IPS DF 19.7 (cell line): ENCODE data around the gene ITPRID1.
"Not testable (repeated sequence)": the region's sequence is repeated elsewhere in the genome, so short reads cannot be mapped to it uniquely, and the experiment has no call there.

ENCODE experiments used
- DNase-seq: peaks from one replicate; pipeline ENCODE4 v3.0.0-alpha.2; 2013; ENCODE audit warnings: low read depth, low spot score

ITPRID1 gene

GRCh38 chr7:31516680-31517502 lies 3.0 kb downstream of the ITPRID1 start:
- DNase-seq, result no peak

- no peak for DNase-seq
Observed at GRCh38 chr7:31517513-31517912, 3.6 kb downstream of the ITPRID1 start.

GRCh38 chr7:31518766-31519165 lies 4.9 kb downstream of the ITPRID1 start:
- DNase-seq, result no peak

- no peak for DNase-seq
Observed at GRCh38 chr7:31521336-31522010, 7.6 kb downstream of the ITPRID1 start.

- DNase-seq, result no peak
Observed at GRCh38 chr7:31526864-31527263, 13.0 kb downstream of the ITPRID1 start.

GRCh38 chr7:31529103-31529502 lies 15.2 kb downstream of the ITPRID1 start:
- DNase-seq, result no peak

- not testable (repeated sequence) for DNase-seq
Observed at GRCh38 chr7:31540651-31541185, 26.8 kb downstream of the ITPRID1 start.

GRCh38 chr7:31545549-31545948 lies 31.7 kb downstream of the ITPRID1 start:
- no peak for DNase-seq

GRCh38 chr7:31549611-31550010 lies 35.7 kb downstream of the ITPRID1 start:
- no peak for DNase-seq

- DNase-seq, result no peak
Observed at GRCh38 chr7:31550432-31550831, 36.5 kb downstream of the ITPRID1 start.

- DNase-seq, result no peak
Observed at GRCh38 chr7:31553661-31554081, 39.8 kb downstream of the ITPRID1 start.

GRCh38 chr7:31562002-31562401 lies 48.1 kb downstream of the ITPRID1 start:
- no peak for DNase-seq

GRCh38 chr7:31563522-31563921 lies 49.6 kb downstream of the ITPRID1 start:
- DNase-seq, result no peak

- no peak for DNase-seq
Observed at GRCh38 chr7:31563951-31564350, 50.1 kb downstream of the ITPRID1 start.

GRCh38 chr7:31564661-31565060 lies 50.8 kb downstream of the ITPRID1 start:
- DNase-seq, result no peak

GRCh38 chr7:31569528-31569927 lies 55.6 kb downstream of the ITPRID1 start:
- no peak for DNase-seq

- no peak for DNase-seq
Observed at GRCh38 chr7:31583526-31583925, 69.6 kb downstream of the ITPRID1 start.

GRCh38 chr7:31583942-31584341 lies 70.1 kb downstream of the ITPRID1 start:
- DNase-seq, result no peak

GRCh38 chr7:31595390-31595789 lies 81.5 kb downstream of the ITPRID1 start:
- no peak for DNase-seq

GRCh38 chr7:31602041-31602625 lies 88.2 kb downstream of the ITPRID1 start:
- DNase-seq, result no peak

- DNase-seq, result no peak
Observed at GRCh38 chr7:31603046-31603445, 89.2 kb downstream of the ITPRID1 start.

- no peak for DNase-seq
Observed at GRCh38 chr7:31613604-31614003, 99.7 kb downstream of the ITPRID1 start.
